ENCODE data around the gene SPG21.
"Not testable (repeated sequence)": the region's sequence is repeated elsewhere in the genome, so short reads cannot be mapped to it uniquely, and the experiment has no call there.

Gene SPG21

GRCh38 chr15:64989416-64990167 lies at the start of gene SPG21:
Gene SPG21, minus strand, starts transcription at chr15:64989914. Its CDS starts 6,345 bp downstream, at chr15:64983569.
- in situ Hi-C loops (cut with MboI; ENCODE audit: low sequenced_read_pairs): no loop called here

- in situ Hi-C loops (cut with MboI; ENCODE audit: low sequenced_read_pairs): no loop called here
Measured at GRCh38 chr15:65038836-65039235, 49.1 kb upstream of the SPG21 start.

- in situ Hi-C loops (cut with MboI; ENCODE audit: low sequenced_read_pairs): no loop called here
Measured at GRCh38 chr15:65038428-65038827, 48.7 kb upstream of the SPG21 start.

- in situ Hi-C loops (cut with MboI; ENCODE audit: low sequenced_read_pairs): no loop called here
Measured at GRCh38 chr15:65037309-65037708, 47.6 kb upstream of the SPG21 start.

- in situ Hi-C loops (cut with MboI; ENCODE audit: low sequenced_read_pairs): no loop called here
Measured at GRCh38 chr15:65034719-65035118, 45.0 kb upstream of the SPG21 start.

- in situ Hi-C loops (cut with MboI; ENCODE audit: low sequenced_read_pairs): no loop called here
Measured at GRCh38 chr15:65033659-65034269, 44.0 kb upstream of the SPG21 start.

- in situ Hi-C loops (cut with MboI; ENCODE audit: low sequenced_read_pairs): no loop called here
Measured at GRCh38 chr15:65032801-65033537, 43.3 kb upstream of the SPG21 start.

- in situ Hi-C loops (cut with MboI; ENCODE audit: low sequenced_read_pairs): no loop called here
Measured at GRCh38 chr15:65029736-65030208, 40.1 kb upstream of the SPG21 start.

- in situ Hi-C loops (cut with MboI; ENCODE audit: low sequenced_read_pairs): no loop called here
Measured at GRCh38 chr15:65028921-65029735, 39.4 kb upstream of the SPG21 start, which contains the start of gene MTFMT. Gene MTFMT, minus strand, starts transcription at chr15:65029639. Its CDS starts 26 bp downstream, at chr15:65029613.

- in situ Hi-C loops (cut with MboI; ENCODE audit: low sequenced_read_pairs): no loop called here
Measured at GRCh38 chr15:65028338-65028737, 38.6 kb upstream of the SPG21 start.

- in situ Hi-C loops (cut with MboI; ENCODE audit: low sequenced_read_pairs): no loop called here
Measured at GRCh38 chr15:65027593-65027992, 37.9 kb upstream of the SPG21 start.

GRCh38 chr15:65026756-65027155 lies 37.0 kb upstream of the SPG21 start:
- in situ Hi-C loops (cut with MboI; ENCODE audit: low sequenced_read_pairs): no loop called here

- in situ Hi-C loops (cut with MboI; ENCODE audit: low sequenced_read_pairs): no loop called here
Measured at GRCh38 chr15:65021488-65021887, 31.8 kb upstream of the SPG21 start.

- in situ Hi-C loops (cut with MboI; ENCODE audit: low sequenced_read_pairs): no loop called here
Measured at GRCh38 chr15:65020419-65020818, 30.7 kb upstream of the SPG21 start.

- in situ Hi-C loops (cut with MboI; ENCODE audit: low sequenced_read_pairs): not testable (repeated sequence)
Measured at GRCh38 chr15:65011198-65011597, 21.5 kb upstream of the SPG21 start.

- in situ Hi-C loops (cut with MboI; ENCODE audit: low sequenced_read_pairs): no loop called here
Measured at GRCh38 chr15:65008983-65009382, 19.3 kb upstream of the SPG21 start.

GRCh38 chr15:65006876-65007275 lies 17.2 kb upstream of the SPG21 start:
- in situ Hi-C loops (cut with MboI; ENCODE audit: low sequenced_read_pairs): no loop called here

GRCh38 chr15:65004993-65005392 lies 15.3 kb upstream of the SPG21 start:
- in situ Hi-C loops (cut with MboI; ENCODE audit: low sequenced_read_pairs): no loop called here

GRCh38 chr15:64997745-64998375 lies 8.1 kb upstream of the SPG21 start:
- in situ Hi-C loops (cut with MboI; ENCODE audit: low sequenced_read_pairs): no loop called here

GRCh38 chr15:64997066-64997465 lies 7.4 kb upstream of the SPG21 start:
- in situ Hi-C loops (cut with MboI; ENCODE audit: low sequenced_read_pairs): no loop called here
